Smooth muscle cell (in vitro differentiated cells): ENCODE data around the gene CLCN3. TPM values are rescaled to one million over a fixed set of nuclear protein-coding genes. Genes with fewer than 3 reads are reported as not detected.

Source experiments
- DNase-seq: peaks from one replicate; lab custom pipeline; 2025; ENCODE audit not compliant: unreplicated experiment; lab: John Stamatoyannopoulos, UW
- H2AFZ ChIP-seq: fragments of 200-600 bp; sonication (generic); 2 replicates; pipeline ENCODE4 v1.6.0; 2016; ENCODE audit warnings: antibody characterized with exemption, low read depth, mild to moderate bottlenecking
- H3F3A ChIP-seq: fragments of 200-600 bp; sonication (generic); 2 replicates; pipeline ENCODE4 v1.6.0; 2017; ENCODE audit warnings: antibody characterized with exemption, low read depth
- H3K27ac ChIP-seq: fragments of 200-600 bp; sonication (generic); 2 replicates; pipeline ENCODE4 v1.5.1; 2016; ENCODE audit warnings: low read depth, mild to moderate bottlenecking
- H3K27me3 ChIP-seq: fragments of 200-600 bp; sonication (generic); 2 replicates; pipeline ENCODE4 v1.6.1; 2016; ENCODE audit warnings: low read depth, mild to moderate bottlenecking
- H3K36me3 ChIP-seq: fragments of 200-600 bp; sonication (generic); 2 replicates; pipeline ENCODE4 v1.5.1; 2016; ENCODE audit warnings: low read depth
- H3K4me1 ChIP-seq: fragments of 200-600 bp; sonication (generic); 2 replicates; pipeline ENCODE4 v1.5.1; 2016; ENCODE audit warnings: low read depth
- H3K4me2 ChIP-seq: fragments of 200-600 bp; sonication (generic); 2 replicates; pipeline ENCODE4 v1.6.0; 2016; ENCODE audit warnings: mild to moderate bottlenecking
- H3K4me3 ChIP-seq: fragments of 200-600 bp; sonication (generic); 2 replicates; pipeline ENCODE4 v1.5.1; 2016; ENCODE audit warnings: mild to moderate bottlenecking
- H3K79me2 ChIP-seq: fragments of 200-600 bp; sonication (generic); 2 replicates; pipeline ENCODE4 v1.6.0; 2016; ENCODE audit warnings: low read depth, mild to moderate bottlenecking
- H3K9ac ChIP-seq: fragments of 200-600 bp; sonication (generic); 2 replicates; pipeline ENCODE4 v1.6.0; 2016; ENCODE audit warnings: low read depth
- H3K9me3 ChIP-seq: fragments of 200-600 bp; sonication (generic); replicated peaks from 2 replicates; pipeline ENCODE4 v1.5.1; 2016; ENCODE audit warnings: low read depth
- H4K20me1 ChIP-seq: fragments of 200-600 bp; sonication (generic); 2 replicates; pipeline ENCODE4 v1.6.0; 2016; ENCODE audit warnings: low read depth
- CTCF ChIP-seq: fragments of 200-600 bp; sonication (generic); IDR thresholded peaks from 2 replicates; pipeline ENCODE4 v1.5.1; 2017; ENCODE audit warnings: borderline replicate concordance, mild to moderate bottlenecking, antibody characterized with exemption; ENCODE audit not compliant: insufficient read depth, poor library complexity, severe bottlenecking
- WGBS: methylation state at CpG from one replicate; pipeline ENCODE4 v1.1.7; 2016; ENCODE audit warnings: low lambda C conversion rate; 5-methylcytosine and 5-hydroxymethylcytosine counted together
- polyA plus RNA-seq: library from polyadenylated mRNA; unstranded; fragments of >200 nt; fragmentation: Nextera tagmentation; extraction: Ambion mirVana; gene quantifications from 2 replicates; pipeline ENCODE4 v1.2.1, GENCODE V29; 2016
- total RNA-seq: library from RNA; depleted of rRNA; stranded (reverse); fragments of >200 nt; gene quantifications from 2 replicates; pipeline ENCODE4 v1.2.3, GENCODE V29; 2014

Gene CLCN3
- total and polyA plus RNA-seq, 2 experiments from 2014 or later: 13.7 to 41.2 TPM

GRCh38 chr4:169757575-169758184 is 137.3 kb downstream of the CLCN3 start, which contains the start of gene HPF1:
Gene HPF1, minus strand, starts transcription at chr4:169757944. Its CDS starts 67 bp downstream, at chr4:169757877.
- H3K4me1 ChIP-seq: peaks cover 9% of the 10 kb centered on the region

GRCh38 chr4:169758401-169758962 is 138.1 kb downstream of the CLCN3 start:
- no peak overlapping the region for H3K9ac ChIP-seq
- H3K4me1 ChIP-seq: peaks cover 9% of the 10 kb centered on the region
- 85% methylated on average over 11 of the region's 11 CpGs for WGBS

More at GRCh38 chr4:169757575-169758184, 137.3 kb downstream of the CLCN3 start, which contains the start of gene HPF1:
- no peaks in the 10 kb centered on the region for H3K36me3 ChIP-seq
- H3F3A ChIP-seq: peaks cover 8% of the 10 kb centered on the region
- WGBS: under 1% methylated on average over 39 of the region's 46 CpGs
- peak within 1 kb of the TSS; percentile 75 for H3K4me3 ChIP-seq
- H3K9ac ChIP-seq: peak within 1 kb of the TSS; percentile 38
- H3K27ac ChIP-seq: no peak within 1 kb of the TSS
- H3K27me3 ChIP-seq: no peaks in the 10 kb centered on the region
- peak; percentile 64 for DNase-seq
- H2AFZ ChIP-seq: peak within 1 kb of the TSS; percentile 89
- H4K20me1 ChIP-seq: no peaks in the 10 kb centered on the region
- no peak for TF ChIP-seq CTCF
- peaks cover 32% of the 10 kb centered on the region for H3K79me2 ChIP-seq
- no peaks in the 10 kb centered on the region for H3K9me3 ChIP-seq
- H3K4me2 ChIP-seq: peak within 1 kb of the TSS; percentile 96

GRCh38 chr4:169761846-169762245 is 141.5 kb downstream of the CLCN3 start:
- Histone ChIP-seq H2AFZ (no peak overlapping the region), H3K27me3 (no peaks in the 10 kb centered on the region), H3F3A (peaks cover 2% of the 10 kb centered on the region), H3K4me3 (no peak overlapping the region), H3K79me2 (no peaks in the 10 kb centered on the region), H3K27ac (no peak overlapping the region), H3K36me3 (no peaks in the 10 kb centered on the region), H4K20me1 (no peaks in the 10 kb centered on the region), H3K4me1 (peaks cover 1% of the 10 kb centered on the region), H3K9ac (no peak overlapping the region), H3K9me3 (no peaks in the 10 kb centered on the region), H3K4me2 (no peak overlapping the region)
- no peak for DNase-seq
- no peak for TF ChIP-seq CTCF
- WGBS: 62% methylated on average over 4 of the region's 4 CpGs

More at GRCh38 chr4:169758401-169758962, 138.1 kb downstream of the CLCN3 start:
- Histone ChIP-seq H3K27me3 (no peaks in the 10 kb centered on the region), H4K20me1 (no peaks in the 10 kb centered on the region), H3K4me3 (peak overlapping the region; percentile 75), H3K4me2 (peak overlapping the region; percentile 96), H3K36me3 (no peaks in the 10 kb centered on the region), H3F3A (peaks cover 8% of the 10 kb centered on the region), H3K79me2 (peaks cover 31% of the 10 kb centered on the region), H3K9me3 (no peaks in the 10 kb centered on the region), H2AFZ (peak overlapping the region; percentile 89), H3K27ac (no peak overlapping the region)
- no peak for DNase-seq
- no peak for TF ChIP-seq CTCF
